ENCODE measurements around the gene PALLD.

DNA sequence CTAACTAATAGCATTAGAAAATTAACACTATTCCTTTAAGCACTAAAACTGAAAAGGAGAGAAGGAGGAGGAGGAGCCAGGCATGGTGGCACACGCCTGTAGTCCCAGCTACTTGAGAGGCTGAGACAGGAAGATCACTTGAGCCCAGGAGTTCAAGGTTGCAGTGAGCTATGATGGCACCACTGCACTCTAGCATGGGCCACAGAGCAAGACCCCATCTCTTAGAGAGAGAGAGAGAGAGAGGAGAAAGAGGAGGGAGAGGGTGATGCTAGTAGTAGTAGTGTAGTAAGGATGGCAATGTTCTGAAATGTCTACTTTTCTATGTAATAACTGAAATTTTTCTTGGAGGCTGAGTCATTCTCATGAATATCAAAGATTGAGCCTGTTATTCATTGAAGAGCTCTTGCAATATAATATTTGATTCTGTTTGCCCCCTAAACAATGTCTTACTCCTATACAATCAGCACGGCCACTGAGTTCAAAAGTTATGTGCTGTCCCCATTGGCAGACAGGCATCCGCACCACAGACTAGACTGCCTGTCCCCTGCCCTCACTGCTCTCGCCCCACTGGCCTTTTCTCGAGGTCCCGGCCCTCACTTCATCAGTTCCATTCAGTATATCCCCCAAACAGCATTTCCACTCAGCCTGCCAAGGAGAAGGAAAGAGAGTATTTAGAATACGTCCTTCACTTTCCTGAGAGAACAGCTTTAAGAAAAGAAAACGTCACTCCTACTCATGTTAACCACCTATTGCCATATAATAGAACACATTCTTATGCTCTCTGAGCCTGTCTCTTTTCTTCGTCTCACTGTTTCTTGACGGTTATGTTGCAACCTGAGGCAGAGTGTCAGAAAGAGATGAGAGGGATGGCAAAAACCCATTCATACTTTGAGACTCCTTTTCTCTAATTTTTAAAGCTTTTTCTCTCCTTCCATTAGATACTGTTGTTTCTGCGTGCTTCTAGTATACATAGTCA is 238.1 kb downstream of the PALLD start:
- TF ChIP-seq EZH2 (IDR thresholded peaks at IDR 0.05; ENCODE audit: borderline replicate concordance, low read depth, low read length, severe bottlenecking) (no peak), POLR2A (IDR thresholded peaks at IDR 0.05; ENCODE audit: low read depth, low read length) (no peak), POLR2AphosphoS5 (IDR thresholded peaks at IDR 0.05; ENCODE audit: insufficient read depth, low read depth, low read length) (no peak), FOS (IDR thresholded peaks at IDR 0.05; ENCODE audit: borderline replicate concordance, insufficient read depth, low read length) (no peak), GATA2 (IDR thresholded peaks at IDR 0.05; ENCODE audit: insufficient read depth, insufficient read length, low read depth, low read length) (no peak), MYC (IDR thresholded peaks at IDR 0.05; ENCODE audit: low read depth, low read length) (no peak), JUN (IDR thresholded peaks at IDR 0.05; ENCODE audit: borderline replicate concordance, insufficient read depth, insufficient read length, low read depth) (no peak)
- TF ChIP-seq, protein P1, sequence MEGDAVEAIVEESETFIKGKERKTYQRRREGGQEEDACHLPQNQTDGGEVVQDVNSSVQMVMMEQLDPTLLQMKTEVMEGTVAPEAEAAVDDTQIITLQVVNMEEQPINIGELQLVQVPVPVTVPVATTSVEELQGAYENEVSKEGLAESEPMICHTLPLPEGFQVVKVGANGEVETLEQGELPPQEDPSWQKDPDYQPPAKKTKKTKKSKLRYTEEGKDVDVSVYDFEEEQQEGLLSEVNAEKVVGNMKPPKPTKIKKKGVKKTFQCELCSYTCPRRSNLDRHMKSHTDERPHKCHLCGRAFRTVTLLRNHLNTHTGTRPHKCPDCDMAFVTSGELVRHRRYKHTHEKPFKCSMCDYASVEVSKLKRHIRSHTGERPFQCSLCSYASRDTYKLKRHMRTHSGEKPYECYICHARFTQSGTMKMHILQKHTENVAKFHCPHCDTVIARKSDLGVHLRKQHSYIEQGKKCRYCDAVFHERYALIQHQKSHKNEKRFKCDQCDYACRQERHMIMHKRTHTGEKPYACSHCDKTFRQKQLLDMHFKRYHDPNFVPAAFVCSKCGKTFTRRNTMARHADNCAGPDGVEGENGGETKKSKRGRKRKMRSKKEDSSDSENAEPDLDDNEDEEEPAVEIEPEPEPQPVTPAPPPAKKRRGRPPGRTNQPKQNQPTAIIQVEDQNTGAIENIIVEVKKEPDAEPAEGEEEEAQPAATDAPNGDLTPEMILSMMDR (IDR thresholded peaks at IDR 0.05; ENCODE audit: extremely low read depth in 1 of 2, insufficient read depth in 1 of 2, low read depth in 1 of 2, low read length in 2 of 2), result no peak
- TF ChIP-seq, protein P2, sequence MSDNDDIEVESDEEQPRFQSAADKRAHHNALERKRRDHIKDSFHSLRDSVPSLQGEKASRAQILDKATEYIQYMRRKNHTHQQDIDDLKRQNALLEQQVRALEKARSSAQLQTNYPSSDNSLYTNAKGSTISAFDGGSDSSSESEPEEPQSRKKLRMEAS (IDR thresholded peaks at IDR 0.05; ENCODE audit: insufficient read depth, insufficient read length), result no peak

All from endothelial cell of umbilical vein (primary cell).